A673 (cell line): ENCODE data around the gene SLC35A3.

Source experiments
- EZH2 ChIP-seq: fragments of 200-600 bp; sonication (generic); IDR thresholded peaks from 2 replicates; pipeline ENCODE4 v1.6.1; 2017; ENCODE audit warnings: borderline replicate concordance, low read depth, mild to moderate bottlenecking, mixed read lengths, antibody characterized with exemption, low read length; ENCODE audit not compliant: poor library complexity, severe bottlenecking
- TF ChIP-seq, protein P1 (sequence below): fragments of 300-800, 200-600 bp; sonication (generic); conservative IDR thresholded peaks from 2 replicates; pipeline ENCODE4 v1.5.1; 2017; ENCODE audit warnings: low read depth, mild to moderate bottlenecking, antibody characterized with exemption, low read length, moderate library complexity, mixed read lengths

DNA sequence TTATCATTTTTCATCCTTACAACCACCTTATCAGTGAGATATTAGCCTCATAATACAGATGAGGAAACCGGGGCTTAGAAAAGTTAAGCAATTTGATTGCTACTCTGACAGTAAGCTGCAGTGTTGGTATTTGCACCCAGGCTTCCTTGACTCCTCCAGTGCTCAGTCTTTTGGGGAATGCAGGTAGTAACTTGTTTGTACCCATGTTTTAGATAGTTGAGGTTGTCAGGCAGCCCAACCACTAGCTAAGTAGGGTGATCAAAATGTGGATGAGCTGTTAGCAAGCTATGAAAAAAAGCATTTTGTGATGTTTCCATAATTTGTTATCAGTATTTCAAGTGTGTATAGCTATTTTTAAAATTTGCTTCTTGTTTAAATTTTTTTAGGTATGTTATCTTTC is 82.1 kb downstream of the SLC35A3 start:
- TF ChIP-seq, protein P1, sequence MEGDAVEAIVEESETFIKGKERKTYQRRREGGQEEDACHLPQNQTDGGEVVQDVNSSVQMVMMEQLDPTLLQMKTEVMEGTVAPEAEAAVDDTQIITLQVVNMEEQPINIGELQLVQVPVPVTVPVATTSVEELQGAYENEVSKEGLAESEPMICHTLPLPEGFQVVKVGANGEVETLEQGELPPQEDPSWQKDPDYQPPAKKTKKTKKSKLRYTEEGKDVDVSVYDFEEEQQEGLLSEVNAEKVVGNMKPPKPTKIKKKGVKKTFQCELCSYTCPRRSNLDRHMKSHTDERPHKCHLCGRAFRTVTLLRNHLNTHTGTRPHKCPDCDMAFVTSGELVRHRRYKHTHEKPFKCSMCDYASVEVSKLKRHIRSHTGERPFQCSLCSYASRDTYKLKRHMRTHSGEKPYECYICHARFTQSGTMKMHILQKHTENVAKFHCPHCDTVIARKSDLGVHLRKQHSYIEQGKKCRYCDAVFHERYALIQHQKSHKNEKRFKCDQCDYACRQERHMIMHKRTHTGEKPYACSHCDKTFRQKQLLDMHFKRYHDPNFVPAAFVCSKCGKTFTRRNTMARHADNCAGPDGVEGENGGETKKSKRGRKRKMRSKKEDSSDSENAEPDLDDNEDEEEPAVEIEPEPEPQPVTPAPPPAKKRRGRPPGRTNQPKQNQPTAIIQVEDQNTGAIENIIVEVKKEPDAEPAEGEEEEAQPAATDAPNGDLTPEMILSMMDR: no peak
- TF ChIP-seq EZH2: no peak
